HepG2 (cell line): Measurements from ENCODE around the gene SYTL3. TPM values are rescaled to one million over a fixed set of nuclear protein-coding genes. Genes with fewer than 3 reads are reported as not detected.

Experiments
- ATAC-seq: fragments of 200-7000 bp; cut with Tn5 transposase; 3 replicates; pipeline ENCODE4 v1.9.1; 2020; ENCODE audit warnings: mild to moderate bottlenecking, moderate library complexity
- BruUV-seq: library from RNA; stranded (reverse); fragments of 400-500 nt; replicated peaks from 2 replicates; lab custom pipeline; 2021; lab: Mats Ljungman, UMichigan
- CTCF ChIA-PET: fragments of 300-600 bp; formaldehyde crosslinking; extraction: SDS; loops from one replicate; lab custom pipeline; 2021; ENCODE audit warnings: low total read pairs, inconsistent platforms, low intra/inter-chr PET ratio; lab: Yijun Ruan, JAX
- POLR2A ChIA-PET: fragments of 350-600 bp; sonication (Branson Sonifier 250); formaldehyde crosslinking; loops from one replicate; lab custom pipeline; 2020; ENCODE audit warnings: antibody characterized with exemption, inconsistent platforms; lab: Yijun Ruan, JAX
- DNase-seq: peaks from one replicate; pipeline ENCODE4 v3.0.0-alpha.2; 2015; ENCODE audit warnings: low spot score
- FAIRE-seq: peaks from 3 replicates; lab custom pipeline; 2011; peaks lifted over from hg19 to GRCh38; lab: Jason Lieb, UNC
- H2AFZ ChIP-seq: one replicate; pipeline ENCODE4 v1.6.1; 2011; ENCODE audit warnings: low read length, inconsistent platforms
- H3K27ac ChIP-seq: fragments of 300-600 bp; 3 replicates; pipeline ENCODE4 v1.8.0; 2011; ENCODE audit warnings: mixed run types, mild to moderate bottlenecking, mixed read lengths, low read length, inconsistent platforms; ENCODE audit not compliant: insufficient read depth; ENCODE audit errors: extremely low read length
- H3K27me3 ChIP-seq, 2 experiments: fragments of 200-600 bp in 1 of 2; 2 replicates in 1 of 2; 3 replicates in 1 of 2; pipeline versions ENCODE4 v1.6.0 to v1.8.0; 2011; ENCODE audit warnings: low read length in 2 of 2, mild to moderate bottlenecking in 2 of 2, moderate library complexity in 2 of 2, inconsistent platforms in 1 of 2; ENCODE audit not compliant: insufficient read depth in 2 of 2, control insufficient read depth in 1 of 2
- H3K36me3 ChIP-seq, 2 experiments: fragments of 200-600 bp in 1 of 2; replicated peaks in 1 of 2; 2 replicates in 1 of 2; 3 replicates in 1 of 2; pipeline versions ENCODE4 v1.5.1 to v1.8.0; 2011; ENCODE audit warnings: low read length in 2 of 2, inconsistent platforms in 1 of 2; ENCODE audit not compliant: insufficient read depth in 2 of 2, control insufficient read depth in 1 of 2
- H3K4me1 ChIP-seq: 2 replicates; pipeline ENCODE4 v1.5.1; 2012; ENCODE audit warnings: low read length, inconsistent platforms; ENCODE audit not compliant: insufficient read depth
- H3K4me2 ChIP-seq: 2 replicates; pipeline ENCODE4 v1.6.0; 2011; ENCODE audit warnings: low read depth, low read length, inconsistent platforms
- H3K4me3 ChIP-seq, 3 experiments: fragments of 200-600 bp in 1 of 3; sonication (generic), shearing (Covaris generic) in 1 of 3; replicated peaks in 1 of 3; 2 replicates each; pipeline ENCODE4 v1.5.1; 2011 to 2016; ENCODE audit warnings: low read length in 3 of 3, inconsistent platforms in 2 of 3, low read depth in 2 of 3, mild to moderate bottlenecking in 2 of 3, control low read depth in 1 of 3, mixed read lengths in 1 of 3; ENCODE audit not compliant: insufficient read depth in 1 of 3
- H3K79me2 ChIP-seq: one replicate; pipeline ENCODE4 v1.6.1; 2011; ENCODE audit warnings: low read length, inconsistent platforms; ENCODE audit not compliant: insufficient read depth
- H3K9ac ChIP-seq: 2 replicates; pipeline ENCODE4 v1.6.0; 2011; ENCODE audit warnings: mild to moderate bottlenecking, low read depth, low read length, inconsistent platforms; ENCODE audit not compliant: insufficient read depth
- H3K9me3 ChIP-seq: 2 replicates; pipeline ENCODE4 v1.5.1; 2012; ENCODE audit warnings: mild to moderate bottlenecking, low read length
- H4K20me1 ChIP-seq: 2 replicates; pipeline ENCODE4 v1.6.0; 2011; ENCODE audit warnings: inconsistent platforms, mild to moderate bottlenecking, low read length, moderate library complexity; ENCODE audit not compliant: insufficient read depth
- EHMT2 ChIP-seq: fragments of 200-600 bp; sonication (generic); IDR thresholded peaks from 2 replicates; pipeline ENCODE4 v1.7.0; 2017; ENCODE audit warnings: antibody characterized with exemption, low read depth, low read length, borderline replicate concordance
- GTF2F1 ChIP-seq: fragments of 150-350 bp; IDR thresholded peaks from 2 replicates; pipeline ENCODE4 v1.6.1; 2014; ENCODE audit warnings: low read length
- RNF2 ChIP-seq: fragments of 450-650 bp; conservative IDR thresholded peaks from 2 replicates; pipeline ENCODE4 v1.6.1; 2016; ENCODE audit warnings: low read depth
- XRCC5 ChIP-seq: fragments of 200-400 bp; formaldehyde crosslinking; optimal IDR thresholded peaks from 2 replicates; pipeline ENCODE3; 2017; ENCODE audit warnings: mild to moderate bottlenecking, low read length
- WGBS: methylation state at CpG from one replicate; pipeline ENCODE4 v1.1.6; 2017; ENCODE audit warnings: low lambda C conversion rate; 5-methylcytosine and 5-hydroxymethylcytosine counted together
- in situ Hi-C: cut with HindIII; loops from 2 replicates; pipeline ENCODE4 v1.10.0; 2017; ENCODE audit warnings: low pct_unique_long_range_greater_than_20kb; ENCODE audit not compliant: extremely low pct_ligation_motif_present
- intact Hi-C: fragments of 100-400 bp; cut with micrococcal nuclease; formaldehyde crosslinking; loops from one replicate; pipeline ENCODE4 v1.10.0; 2022; ENCODE audit not compliant: unreplicated experiment
- polyA plus RNA-seq, 8 experiments: library from polyadenylated mRNA; depleted of rRNA in 3 of 8; stranded (reverse) in 7 of 8; unstranded in 1 of 8; fragments of >200 nt; fragmentation: Illumina TruSeq in 4 of 8; extraction: Trizol in 4 of 8; gene quantifications; 2 replicates each; pipeline versions ENCODE4 v1.2.1 to v1.2.3, GENCODE V29; 2011 to 2016; ENCODE audit warnings: low read depth in 4 of 8, missing spikeins in 1 of 8, mixed read lengths in 1 of 8; ENCODE audit not compliant: insufficient read depth in 1 of 8
- total RNA-seq, 5 experiments: library from RNA; depleted of rRNA; stranded (reverse); fragments of >200 nt; fragmentation: Illumina TruSeq; extraction: Trizol; gene quantifications; 2 replicates each; pipeline ENCODE4 v1.2.3, GENCODE V29; 2016; ENCODE audit warnings: low read depth in 1 of 5
- TF ChIP-seq, protein P1 (sequence below): sonication (generic); formaldehyde crosslinking; IDR thresholded peaks from 2 replicates; pipeline ENCODE4 v1.9.0; 2021; ENCODE audit warnings: missing genetic modification reagents, mild to moderate bottlenecking, borderline replicate concordance
- TF ChIP-seq, protein P2 (sequence below): sonication (generic); formaldehyde crosslinking; IDR thresholded peaks from one replicate; pipeline ENCODE4 v1.5.1; 2020; ENCODE audit warnings: mild to moderate bottlenecking, missing genetic modification reagents; ENCODE audit errors: not compliant biosample characterization
- TF ChIP-seq, protein P3 (sequence below): sonication (generic); formaldehyde crosslinking; IDR thresholded peaks from 2 replicates; pipeline ENCODE4 v1.4.0; 2020; ENCODE audit warnings: missing genetic modification reagents

Gene SYTL3
- total and polyA plus RNA-seq, 2 of the 13 experiments (the other 11 are each of a cell fraction or from before 2014, with no cell fraction given) = 0.11 to 0.28 TPM

DNA sequence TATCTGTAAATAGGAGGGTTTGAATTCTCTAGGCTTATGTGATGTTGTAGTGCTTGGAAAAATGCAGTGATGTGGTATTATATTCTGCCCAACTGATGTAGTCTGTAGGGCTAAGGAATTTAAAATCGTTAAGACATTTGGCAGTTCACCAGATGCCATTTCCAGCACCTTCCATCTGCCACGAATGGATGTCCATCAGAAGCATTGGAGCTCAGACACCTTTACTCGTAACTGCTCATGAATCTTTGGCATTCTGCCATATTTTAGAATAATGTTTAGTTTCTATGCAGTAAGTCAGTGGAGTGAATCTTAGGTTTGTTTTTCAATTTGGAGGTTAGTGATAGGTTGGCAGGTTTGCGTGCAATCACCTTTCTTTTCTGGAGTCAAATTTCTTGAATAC, 2.4 kb upstream of the SYTL3 start:
- Histone ChIP-seq H3K9me3 (no peaks in the 10 kb centered on the region), H2AFZ (no peak overlapping the region), H3K79me2 (peaks cover 13% of the 10 kb centered on the region), H4K20me1 (no peaks in the 10 kb centered on the region), H3K27ac (no peak overlapping the region), H3K27me3 (peaks cover 2 to 24% of the 10 kb centered on the region in 2 experiments; a peak in 3 of 5 replicates), H3K36me3 (no peaks in the 10 kb centered on the region), H3K4me1 (peaks cover 23% of the 10 kb centered on the region), H3K4me3 (no peak overlapping the region), H3K9ac (no peak overlapping the region), H3K4me2 (no peak overlapping the region)
- intact Hi-C loops = loop anchor here (10.0 kb wide), 1 partner anchor 1117 kb away; the partner anchor contains the start of gene ACAT2
- WGBS = 50% methylated on average over 4 of the region's 4 CpGs
- ATAC-seq (no peak), FAIRE-seq (no peak), DNase-seq (no peak)
- ChIA-PET POLR2A (interaction anchor here (0.6 kb wide), 1 partner anchor 434 kb away, joined by 3 read pairs; no protein-coding TSS in a partner anchor), CTCF (no interaction called here)
- no TSS peak for BruUV-seq
- in situ Hi-C loops = no loop called here
- TF ChIP-seq, protein P1, sequence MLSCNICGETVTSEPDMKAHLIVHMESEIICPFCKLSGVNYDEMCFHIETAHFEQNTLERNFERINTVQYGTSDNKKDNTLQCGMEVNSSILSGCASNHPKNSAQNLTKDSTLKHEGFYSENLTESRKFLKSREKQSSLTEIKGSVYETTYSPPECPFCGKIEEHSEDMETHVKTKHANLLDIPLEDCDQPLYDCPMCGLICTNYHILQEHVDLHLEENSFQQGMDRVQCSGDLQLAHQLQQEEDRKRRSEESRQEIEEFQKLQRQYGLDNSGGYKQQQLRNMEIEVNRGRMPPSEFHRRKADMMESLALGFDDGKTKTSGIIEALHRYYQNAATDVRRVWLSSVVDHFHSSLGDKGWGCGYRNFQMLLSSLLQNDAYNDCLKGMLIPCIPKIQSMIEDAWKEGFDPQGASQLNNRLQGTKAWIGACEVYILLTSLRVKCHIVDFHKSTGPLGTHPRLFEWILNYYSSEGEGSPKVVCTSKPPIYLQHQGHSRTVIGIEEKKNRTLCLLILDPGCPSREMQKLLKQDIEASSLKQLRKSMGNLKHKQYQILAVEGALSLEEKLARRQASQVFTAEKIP (CRISPR knock-in tag) = no peak
- no peak for TF ChIP-seq EHMT2
- TF ChIP-seq, protein P2, sequence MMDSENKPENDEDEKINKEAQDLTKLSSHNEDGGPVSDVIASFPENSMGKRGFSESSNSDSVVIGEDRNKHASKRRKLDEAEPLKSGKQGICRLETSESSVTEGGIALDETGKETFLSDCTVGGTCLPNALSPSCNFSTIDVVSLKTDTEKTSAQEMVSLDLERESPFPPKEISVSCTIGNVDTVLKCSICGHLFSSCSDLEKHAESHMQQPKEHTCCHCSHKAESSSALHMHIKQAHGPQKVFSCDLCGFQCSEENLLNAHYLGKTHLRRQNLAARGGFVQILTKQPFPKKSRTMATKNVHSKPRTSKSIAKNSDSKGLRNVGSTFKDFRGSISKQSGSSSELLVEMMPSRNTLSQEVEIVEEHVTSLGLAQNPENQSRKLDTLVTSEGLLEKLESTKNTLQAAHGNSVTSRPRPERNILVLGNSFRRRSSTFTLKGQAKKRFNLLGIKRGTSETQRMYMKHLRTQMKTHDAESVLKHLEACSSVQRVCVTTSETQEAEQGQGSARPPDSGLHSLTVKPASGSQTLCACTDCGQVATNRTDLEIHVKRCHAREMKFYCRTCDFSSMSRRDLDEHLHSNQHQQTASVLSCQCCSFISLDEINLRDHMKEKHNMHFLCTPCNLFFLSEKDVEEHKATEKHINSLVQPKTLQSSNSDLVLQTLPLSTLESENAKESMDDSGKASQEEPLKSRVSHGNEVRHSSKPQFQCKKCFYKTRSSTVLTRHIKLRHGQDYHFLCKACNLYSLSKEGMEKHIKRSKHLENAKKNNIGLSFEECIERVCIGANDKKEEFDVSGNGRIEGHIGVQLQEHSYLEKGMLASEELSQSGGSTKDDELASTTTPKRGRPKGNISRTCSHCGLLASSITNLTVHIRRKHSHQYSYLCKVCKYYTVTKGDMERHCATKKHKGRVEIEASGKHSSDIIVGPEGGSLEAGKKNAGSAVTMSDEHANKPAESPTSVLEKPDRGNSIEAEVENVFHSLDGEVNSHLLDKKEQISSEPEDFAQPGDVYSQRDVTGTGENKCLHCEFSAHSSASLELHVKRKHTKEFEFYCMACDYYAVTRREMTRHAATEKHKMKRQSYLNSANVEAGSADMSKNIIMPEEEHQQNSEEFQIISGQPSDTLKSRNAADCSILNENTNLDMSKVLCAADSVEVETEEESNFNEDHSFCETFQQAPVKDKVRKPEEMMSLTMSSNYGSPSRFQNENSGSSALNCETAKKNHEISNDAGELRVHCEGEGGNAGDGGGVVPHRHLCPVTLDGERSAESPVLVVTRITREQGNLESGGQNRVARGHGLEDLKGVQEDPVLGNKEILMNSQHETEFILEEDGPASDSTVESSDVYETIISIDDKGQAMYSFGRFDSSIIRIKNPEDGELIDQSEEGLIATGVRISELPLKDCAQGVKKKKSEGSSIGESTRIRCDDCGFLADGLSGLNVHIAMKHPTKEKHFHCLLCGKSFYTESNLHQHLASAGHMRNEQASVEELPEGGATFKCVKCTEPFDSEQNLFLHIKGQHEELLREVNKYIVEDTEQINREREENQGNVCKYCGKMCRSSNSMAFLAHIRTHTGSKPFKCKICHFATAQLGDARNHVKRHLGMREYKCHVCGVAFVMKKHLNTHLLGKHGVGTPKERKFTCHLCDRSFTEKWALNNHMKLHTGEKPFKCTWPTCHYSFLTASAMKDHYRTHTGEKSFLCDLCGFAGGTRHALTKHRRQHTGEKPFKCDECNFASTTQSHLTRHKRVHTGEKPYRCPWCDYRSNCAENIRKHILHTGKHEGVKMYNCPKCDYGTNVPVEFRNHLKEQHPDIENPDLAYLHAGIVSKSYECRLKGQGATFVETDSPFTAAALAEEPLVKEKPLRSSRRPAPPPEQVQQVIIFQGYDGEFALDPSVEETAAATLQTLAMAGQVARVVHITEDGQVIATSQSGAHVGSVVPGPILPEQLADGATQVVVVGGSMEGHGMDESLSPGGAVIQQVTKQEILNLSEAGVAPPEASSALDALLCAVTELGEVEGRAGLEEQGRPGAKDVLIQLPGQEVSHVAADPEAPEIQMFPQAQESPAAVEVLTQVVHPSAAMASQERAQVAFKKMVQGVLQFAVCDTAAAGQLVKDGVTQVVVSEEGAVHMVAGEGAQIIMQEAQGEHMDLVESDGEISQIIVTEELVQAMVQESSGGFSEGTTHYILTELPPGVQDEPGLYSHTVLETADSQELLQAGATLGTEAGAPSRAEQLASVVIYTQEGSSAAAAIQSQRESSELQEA (CRISPR knock-in tag) = no peak
- TF ChIP-seq GTF2F1 = no peak
- no peak for TF ChIP-seq XRCC5
- TF ChIP-seq RNF2 = no peak
- TF ChIP-seq, protein P3, sequence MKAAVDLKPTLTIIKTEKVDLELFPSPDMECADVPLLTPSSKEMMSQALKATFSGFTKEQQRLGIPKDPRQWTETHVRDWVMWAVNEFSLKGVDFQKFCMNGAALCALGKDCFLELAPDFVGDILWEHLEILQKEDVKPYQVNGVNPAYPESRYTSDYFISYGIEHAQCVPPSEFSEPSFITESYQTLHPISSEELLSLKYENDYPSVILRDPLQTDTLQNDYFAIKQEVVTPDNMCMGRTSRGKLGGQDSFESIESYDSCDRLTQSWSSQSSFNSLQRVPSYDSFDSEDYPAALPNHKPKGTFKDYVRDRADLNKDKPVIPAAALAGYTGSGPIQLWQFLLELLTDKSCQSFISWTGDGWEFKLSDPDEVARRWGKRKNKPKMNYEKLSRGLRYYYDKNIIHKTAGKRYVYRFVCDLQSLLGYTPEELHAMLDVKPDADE (CRISPR knock-in tag) = no peak
